Measurements from ENCODE around the gene RIN1. TPM values are rescaled to one million over a fixed set of nuclear protein-coding genes. Genes with fewer than 3 reads are reported as not detected.
A peak's percentile ranks its signal among the peaks of the same experiment; 100 is the strongest.

RIN1 gene
- total and polyA plus RNA-seq, 9 of the 15 experiments (the other 6 are each of a cell fraction or from before 2014, with no cell fraction given) = 0.01 to 1.2 (median 0.45) TPM; not detected in 1

DNA sequence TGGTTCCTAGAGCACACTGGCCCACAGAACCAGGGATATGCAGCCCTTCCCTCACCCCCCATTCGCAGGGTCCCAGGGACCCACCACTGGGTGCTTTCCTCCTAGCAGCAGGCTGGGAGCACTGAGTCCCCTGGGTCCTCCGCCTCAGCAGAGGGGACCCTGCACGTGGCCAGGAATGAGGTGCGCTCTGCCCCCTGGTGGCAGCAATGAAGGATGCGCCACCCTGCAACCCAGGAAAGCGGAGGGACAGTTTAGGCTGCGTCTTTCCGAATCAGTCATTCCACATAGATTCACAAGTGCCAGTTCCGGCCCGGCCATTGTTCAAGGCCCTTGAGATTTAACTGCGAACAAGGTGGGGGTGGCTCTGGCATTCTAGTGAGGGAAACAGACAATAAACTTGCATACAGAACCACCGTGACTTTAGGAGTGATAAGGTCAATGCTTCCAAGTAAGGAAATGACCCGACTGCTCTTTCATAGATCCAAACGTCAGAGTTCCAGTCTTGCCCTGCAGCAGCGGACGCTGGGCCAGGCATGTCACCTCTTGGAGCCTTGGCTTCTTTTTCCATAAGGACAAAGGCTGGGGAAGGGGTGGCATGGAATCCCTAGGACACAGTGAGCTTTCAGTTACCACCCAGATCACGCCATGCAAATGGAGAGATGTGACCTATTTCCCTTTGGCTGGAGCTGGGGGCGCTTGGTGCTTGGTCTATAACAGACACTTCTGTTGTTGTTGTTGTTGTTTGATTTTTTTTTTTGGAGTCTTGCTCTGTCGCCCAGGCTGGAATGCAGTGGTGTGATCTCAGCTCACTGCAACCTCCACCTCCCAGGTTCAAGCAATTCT lies 7.7 kb downstream of the RIN1 start (continued):
- TF ChIP-seq, protein P1, sequence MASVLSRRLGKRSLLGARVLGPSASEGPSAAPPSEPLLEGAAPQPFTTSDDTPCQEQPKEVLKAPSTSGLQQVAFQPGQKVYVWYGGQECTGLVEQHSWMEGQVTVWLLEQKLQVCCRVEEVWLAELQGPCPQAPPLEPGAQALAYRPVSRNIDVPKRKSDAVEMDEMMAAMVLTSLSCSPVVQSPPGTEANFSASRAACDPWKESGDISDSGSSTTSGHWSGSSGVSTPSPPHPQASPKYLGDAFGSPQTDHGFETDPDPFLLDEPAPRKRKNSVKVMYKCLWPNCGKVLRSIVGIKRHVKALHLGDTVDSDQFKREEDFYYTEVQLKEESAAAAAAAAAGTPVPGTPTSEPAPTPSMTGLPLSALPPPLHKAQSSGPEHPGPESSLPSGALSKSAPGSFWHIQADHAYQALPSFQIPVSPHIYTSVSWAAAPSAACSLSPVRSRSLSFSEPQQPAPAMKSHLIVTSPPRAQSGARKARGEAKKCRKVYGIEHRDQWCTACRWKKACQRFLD (CRISPR knock-in tag; IDR thresholded peaks at IDR 0.05) = peak; percentile 54; the same call in 1 of the 2 replicates
- TF ChIP-seq, protein P2, sequence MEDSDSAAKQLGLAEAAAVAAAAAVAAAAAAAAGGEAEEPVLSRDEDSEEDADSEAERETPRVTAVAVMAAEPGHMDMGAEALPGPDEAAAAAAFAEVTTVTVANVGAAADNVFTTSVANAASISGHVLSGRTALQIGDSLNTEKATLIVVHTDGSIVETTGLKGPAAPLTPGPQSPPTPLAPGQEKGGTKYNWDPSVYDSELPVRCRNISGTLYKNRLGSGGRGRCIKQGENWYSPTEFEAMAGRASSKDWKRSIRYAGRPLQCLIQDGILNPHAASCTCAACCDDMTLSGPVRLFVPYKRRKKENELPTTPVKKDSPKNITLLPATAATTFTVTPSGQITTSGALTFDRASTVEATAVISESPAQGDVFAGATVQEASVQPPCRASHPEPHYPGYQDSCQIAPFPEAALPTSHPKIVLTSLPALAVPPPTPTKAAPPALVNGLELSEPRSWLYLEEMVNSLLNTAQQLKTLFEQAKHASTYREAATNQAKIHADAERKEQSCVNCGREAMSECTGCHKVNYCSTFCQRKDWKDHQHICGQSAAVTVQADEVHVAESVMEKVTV (CRISPR knock-in tag; IDR thresholded peaks at IDR 0.05) = peak; percentile 86
- TF ChIP-seq KAT7 (CRISPR knock-in tag; IDR thresholded peaks at IDR 0.05; ENCODE audit: borderline replicate concordance) (peak; percentile 48; the same call in 1 of the 2 replicates), POLR3G (IDR thresholded peaks at IDR 0.05; ENCODE audit: extremely low read depth, insufficient read length, insufficient replicate concordance) (no peak), GATAD2A (IDR thresholded peaks at IDR 0.05) (peak; percentile 83; the same call in 1 of the 2 replicates), TAF9B (IDR thresholded peaks at IDR 0.05; ENCODE audit: partially characterized antibody) (no peak), HIVEP1 (CRISPR knock-in tag; IDR thresholded peaks at IDR 0.05) (no peak), CC2D1A (IDR thresholded peaks at IDR 0.05) (0 out of 2 replicates have a peak, but pooled peaks have one; percentile 46), ELF1 (tag; IDR thresholded peaks at IDR 0.05) (peak; percentile 52), CSDE1 (IDR thresholded peaks at IDR 0.05) (no peak), ZKSCAN1 (IDR thresholded peaks at IDR 0.05; ENCODE audit: low read depth, low read length) (no peak)
- TF ChIP-seq, protein P3, sequence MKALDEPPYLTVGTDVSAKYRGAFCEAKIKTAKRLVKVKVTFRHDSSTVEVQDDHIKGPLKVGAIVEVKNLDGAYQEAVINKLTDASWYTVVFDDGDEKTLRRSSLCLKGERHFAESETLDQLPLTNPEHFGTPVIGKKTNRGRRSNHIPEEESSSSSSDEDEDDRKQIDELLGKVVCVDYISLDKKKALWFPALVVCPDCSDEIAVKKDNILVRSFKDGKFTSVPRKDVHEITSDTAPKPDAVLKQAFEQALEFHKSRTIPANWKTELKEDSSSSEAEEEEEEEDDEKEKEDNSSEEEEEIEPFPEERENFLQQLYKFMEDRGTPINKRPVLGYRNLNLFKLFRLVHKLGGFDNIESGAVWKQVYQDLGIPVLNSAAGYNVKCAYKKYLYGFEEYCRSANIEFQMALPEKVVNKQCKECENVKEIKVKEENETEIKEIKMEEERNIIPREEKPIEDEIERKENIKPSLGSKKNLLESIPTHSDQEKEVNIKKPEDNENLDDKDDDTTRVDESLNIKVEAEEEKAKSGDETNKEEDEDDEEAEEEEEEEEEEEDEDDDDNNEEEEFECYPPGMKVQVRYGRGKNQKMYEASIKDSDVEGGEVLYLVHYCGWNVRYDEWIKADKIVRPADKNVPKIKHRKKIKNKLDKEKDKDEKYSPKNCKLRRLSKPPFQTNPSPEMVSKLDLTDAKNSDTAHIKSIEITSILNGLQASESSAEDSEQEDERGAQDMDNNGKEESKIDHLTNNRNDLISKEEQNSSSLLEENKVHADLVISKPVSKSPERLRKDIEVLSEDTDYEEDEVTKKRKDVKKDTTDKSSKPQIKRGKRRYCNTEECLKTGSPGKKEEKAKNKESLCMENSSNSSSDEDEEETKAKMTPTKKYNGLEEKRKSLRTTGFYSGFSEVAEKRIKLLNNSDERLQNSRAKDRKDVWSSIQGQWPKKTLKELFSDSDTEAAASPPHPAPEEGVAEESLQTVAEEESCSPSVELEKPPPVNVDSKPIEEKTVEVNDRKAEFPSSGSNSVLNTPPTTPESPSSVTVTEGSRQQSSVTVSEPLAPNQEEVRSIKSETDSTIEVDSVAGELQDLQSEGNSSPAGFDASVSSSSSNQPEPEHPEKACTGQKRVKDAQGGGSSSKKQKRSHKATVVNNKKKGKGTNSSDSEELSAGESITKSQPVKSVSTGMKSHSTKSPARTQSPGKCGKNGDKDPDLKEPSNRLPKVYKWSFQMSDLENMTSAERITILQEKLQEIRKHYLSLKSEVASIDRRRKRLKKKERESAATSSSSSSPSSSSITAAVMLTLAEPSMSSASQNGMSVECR (CRISPR knock-in tag; IDR thresholded peaks at IDR 0.05) = peak; percentile 77; the same call in 1 of the 2 replicates
- TF ChIP-seq, protein P4, sequence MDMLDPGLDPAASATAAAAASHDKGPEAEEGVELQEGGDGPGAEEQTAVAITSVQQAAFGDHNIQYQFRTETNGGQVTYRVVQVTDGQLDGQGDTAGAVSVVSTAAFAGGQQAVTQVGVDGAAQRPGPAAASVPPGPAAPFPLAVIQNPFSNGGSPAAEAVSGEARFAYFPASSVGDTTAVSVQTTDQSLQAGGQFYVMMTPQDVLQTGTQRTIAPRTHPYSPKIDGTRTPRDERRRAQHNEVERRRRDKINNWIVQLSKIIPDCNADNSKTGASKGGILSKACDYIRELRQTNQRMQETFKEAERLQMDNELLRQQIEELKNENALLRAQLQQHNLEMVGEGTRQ (CRISPR knock-in tag; IDR thresholded peaks at IDR 0.05) = peak; percentile 85
- TF ChIP-seq, protein P5, sequence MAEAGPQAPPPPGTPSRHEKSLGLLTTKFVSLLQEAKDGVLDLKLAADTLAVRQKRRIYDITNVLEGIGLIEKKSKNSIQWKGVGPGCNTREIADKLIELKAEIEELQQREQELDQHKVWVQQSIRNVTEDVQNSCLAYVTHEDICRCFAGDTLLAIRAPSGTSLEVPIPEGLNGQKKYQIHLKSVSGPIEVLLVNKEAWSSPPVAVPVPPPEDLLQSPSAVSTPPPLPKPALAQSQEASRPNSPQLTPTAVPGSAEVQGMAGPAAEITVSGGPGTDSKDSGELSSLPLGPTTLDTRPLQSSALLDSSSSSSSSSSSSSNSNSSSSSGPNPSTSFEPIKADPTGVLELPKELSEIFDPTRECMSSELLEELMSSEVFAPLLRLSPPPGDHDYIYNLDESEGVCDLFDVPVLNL (CRISPR knock-in tag; IDR thresholded peaks at IDR 0.05; ENCODE audit: low read depth) = no peak
- TF ChIP-seq, protein P6, sequence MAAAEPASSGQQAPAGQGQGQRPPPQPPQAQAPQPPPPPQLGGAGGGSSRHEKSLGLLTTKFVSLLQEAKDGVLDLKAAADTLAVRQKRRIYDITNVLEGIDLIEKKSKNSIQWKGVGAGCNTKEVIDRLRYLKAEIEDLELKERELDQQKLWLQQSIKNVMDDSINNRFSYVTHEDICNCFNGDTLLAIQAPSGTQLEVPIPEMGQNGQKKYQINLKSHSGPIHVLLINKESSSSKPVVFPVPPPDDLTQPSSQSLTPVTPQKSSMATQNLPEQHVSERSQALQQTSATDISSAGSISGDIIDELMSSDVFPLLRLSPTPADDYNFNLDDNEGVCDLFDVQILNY (CRISPR knock-in tag; IDR thresholded peaks at IDR 0.05) = peak; percentile 67; the same call in 1 of the 2 replicates

Data from K562 (cell line).